K562 (cell line): ENCODE data around the gene B4GALNT4. TPM values are rescaled to one million over a fixed set of nuclear protein-coding genes. Genes with fewer than 3 reads are reported as not detected.

Source experiments
- ARNT ChIP-seq, 2 experiments: fragments of 450-650 bp; IDR thresholded peaks; 2 replicates each; pipeline ENCODE4 v1.6.1; 2016; ENCODE audit warnings: mild to moderate bottlenecking in 1 of 2
- ATF7 ChIP-seq: fragments of 450-650 bp; IDR thresholded peaks from 2 replicates; pipeline ENCODE4 v1.7.1; 2014; ENCODE audit warnings: mild to moderate bottlenecking, moderate library complexity
- NFE2 ChIP-seq: IDR thresholded peaks from 2 replicates; pipeline ENCODE4 v1.6.1; 2014; ENCODE audit warnings: antibody characterized with exemption, low read depth
- PURB ChIP-seq: sonication (generic); formaldehyde crosslinking; IDR thresholded peaks from 2 replicates; pipeline ENCODE4 v1.9.0; 2021; ENCODE audit warnings: low read depth, mild to moderate bottlenecking, missing genetic modification reagents
- THRAP3 ChIP-seq: fragments of 450-650 bp; IDR thresholded peaks from 2 replicates; pipeline ENCODE4 v1.6.1; 2016; ENCODE audit warnings: mild to moderate bottlenecking, inconsistent platforms, borderline replicate concordance
- ZFP1 ChIP-seq: fragments of 450-650 bp; formaldehyde crosslinking; IDR thresholded peaks from 2 replicates; pipeline ENCODE4 v1.4.0; 2020; ENCODE audit warnings: mild to moderate bottlenecking, mixed read lengths
- ZNF512 ChIP-seq: IDR thresholded peaks from 2 replicates; pipeline ENCODE4 v1.6.1; 2016; ENCODE audit warnings: missing genetic modification characterization, missing compliant biosample characterization
- ZNF644 ChIP-seq: fragments of 200-800 bp; sonication (Bioruptor generic); IDR thresholded peaks from 2 replicates; pipeline ENCODE4 v1.6.1; 2016; ENCODE audit warnings: low read depth, missing genetic modification characterization, missing compliant biosample characterization
- polyA plus RNA-seq, 8 experiments: library from polyadenylated mRNA; depleted of rRNA in 4 of 8; stranded (reverse) in 5 of 8; unstranded in 3 of 8; fragments of >200 nt; fragmentation: Nextera tagmentation in 2 of 8; fragmentation: Illumina TruSeq in 1 of 8; extraction: Ambion mirVana in 2 of 8; extraction: Trizol in 1 of 8; gene quantifications; 2 replicates each; pipeline versions ENCODE4 v1.2.1 to v1.2.3, GENCODE V29; 2011 to 2014; ENCODE audit warnings: inconsistent platforms in 1 of 8, missing spikeins in 1 of 8
- total RNA-seq, 7 experiments: library from RNA; depleted of rRNA in 6 of 7; stranded (reverse); fragments of >200 nt in 6 of 7; fragmentation: Illumina TruSeq in 2 of 7; extraction: Trizol in 2 of 7; gene quantifications; 2 replicates each; pipeline versions ENCODE4 v1.2.1 to v1.2.3, GENCODE V29; 2011 to 2021; ENCODE audit warnings: low replicate concordance in 1 of 7
- TF ChIP-seq, protein P1 (sequence below): fragments of 450-650 bp; IDR thresholded peaks from 2 replicates; pipeline ENCODE4 v1.6.1; 2016; ENCODE audit warnings: borderline replicate concordance
- TF ChIP-seq, protein P2 (sequence below): fragments of 450-650 bp; IDR thresholded peaks from 2 replicates; pipeline ENCODE4 v1.6.1; 2016; ENCODE audit warnings: mild to moderate bottlenecking, moderate library complexity

The B4GALNT4 gene
- total and polyA plus RNA-seq, 9 of the 15 experiments (the other 6 are each of a cell fraction or from before 2014, with no cell fraction given) = 0.20 to 37.1 (median 10.8) TPM; not detected in 1

DNA sequence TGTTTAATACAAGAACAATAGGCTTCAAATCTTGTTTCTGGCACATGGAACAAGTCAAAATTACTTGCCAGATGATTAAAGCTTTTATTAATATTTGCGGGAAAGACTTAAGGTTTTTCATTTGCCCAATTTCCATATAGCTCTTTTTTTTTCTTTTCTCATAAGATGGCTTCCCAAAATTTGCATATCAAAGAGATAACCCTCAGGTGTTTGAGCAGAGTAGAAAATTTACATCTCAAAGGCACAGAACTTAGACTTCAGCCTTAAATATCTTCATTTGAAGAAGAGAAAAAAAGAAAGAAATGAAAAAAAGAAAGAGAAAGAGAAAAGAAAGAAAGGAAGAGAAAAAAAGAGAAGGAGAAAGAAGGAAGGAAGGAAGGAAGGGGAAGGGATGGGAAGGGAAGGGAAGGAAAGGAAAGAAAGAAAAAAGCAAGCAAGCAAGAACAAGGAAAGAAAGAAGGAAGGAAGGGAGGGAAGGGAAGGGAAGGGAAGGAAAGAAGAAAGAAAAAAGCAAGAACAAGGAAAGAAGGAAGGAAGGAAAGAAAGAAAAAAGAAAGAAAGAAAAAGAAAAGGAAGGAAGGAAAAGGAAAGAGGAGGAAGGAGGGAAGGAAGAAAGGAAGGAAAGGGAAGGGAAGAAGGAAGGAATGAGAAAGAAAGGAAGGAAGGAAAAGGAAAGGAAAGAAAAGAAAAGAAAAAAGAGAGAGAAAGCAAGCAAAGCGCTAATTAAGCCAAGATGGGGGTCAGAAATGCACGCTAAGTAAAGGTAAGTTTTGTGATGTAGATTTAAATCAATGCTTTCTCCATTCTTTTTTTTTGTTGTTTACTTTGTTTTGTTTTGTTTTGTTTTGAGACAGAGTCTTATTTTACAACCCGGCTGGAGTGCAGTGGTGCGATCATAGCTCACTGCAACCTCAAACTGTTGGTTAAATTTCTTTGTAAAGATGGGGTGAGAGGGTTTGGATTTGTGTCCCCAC lies 28.5 kb upstream of the B4GALNT4 start (continued):
- TF ChIP-seq ATF7 = no peak
- peak; percentile 100 for TF ChIP-seq ZNF512
- TF ChIP-seq ZFP1 = no peak
- TF ChIP-seq THRAP3 = peak; percentile 88
- TF ChIP-seq ZNF644 = no peak
- TF ChIP-seq PURB (CRISPR knock-in tag) = no peak
- TF ChIP-seq, protein P1, sequence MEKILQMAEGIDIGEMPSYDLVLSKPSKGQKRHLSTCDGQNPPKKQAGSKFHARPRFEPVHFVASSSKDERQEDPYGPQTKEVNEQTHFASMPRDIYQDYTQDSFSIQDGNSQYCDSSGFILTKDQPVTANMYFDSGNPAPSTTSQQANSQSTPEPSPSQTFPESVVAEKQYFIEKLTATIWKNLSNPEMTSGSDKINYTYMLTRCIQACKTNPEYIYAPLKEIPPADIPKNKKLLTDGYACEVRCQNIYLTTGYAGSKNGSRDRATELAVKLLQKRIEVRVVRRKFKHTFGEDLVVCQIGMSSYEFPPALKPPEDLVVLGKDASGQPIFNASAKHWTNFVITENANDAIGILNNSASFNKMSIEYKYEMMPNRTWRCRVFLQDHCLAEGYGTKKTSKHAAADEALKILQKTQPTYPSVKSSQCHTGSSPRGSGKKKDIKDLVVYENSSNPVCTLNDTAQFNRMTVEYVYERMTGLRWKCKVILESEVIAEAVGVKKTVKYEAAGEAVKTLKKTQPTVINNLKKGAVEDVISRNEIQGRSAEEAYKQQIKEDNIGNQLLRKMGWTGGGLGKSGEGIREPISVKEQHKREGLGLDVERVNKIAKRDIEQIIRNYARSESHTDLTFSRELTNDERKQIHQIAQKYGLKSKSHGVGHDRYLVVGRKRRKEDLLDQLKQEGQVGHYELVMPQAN = peak; percentile 77
- TF ChIP-seq, protein P2, sequence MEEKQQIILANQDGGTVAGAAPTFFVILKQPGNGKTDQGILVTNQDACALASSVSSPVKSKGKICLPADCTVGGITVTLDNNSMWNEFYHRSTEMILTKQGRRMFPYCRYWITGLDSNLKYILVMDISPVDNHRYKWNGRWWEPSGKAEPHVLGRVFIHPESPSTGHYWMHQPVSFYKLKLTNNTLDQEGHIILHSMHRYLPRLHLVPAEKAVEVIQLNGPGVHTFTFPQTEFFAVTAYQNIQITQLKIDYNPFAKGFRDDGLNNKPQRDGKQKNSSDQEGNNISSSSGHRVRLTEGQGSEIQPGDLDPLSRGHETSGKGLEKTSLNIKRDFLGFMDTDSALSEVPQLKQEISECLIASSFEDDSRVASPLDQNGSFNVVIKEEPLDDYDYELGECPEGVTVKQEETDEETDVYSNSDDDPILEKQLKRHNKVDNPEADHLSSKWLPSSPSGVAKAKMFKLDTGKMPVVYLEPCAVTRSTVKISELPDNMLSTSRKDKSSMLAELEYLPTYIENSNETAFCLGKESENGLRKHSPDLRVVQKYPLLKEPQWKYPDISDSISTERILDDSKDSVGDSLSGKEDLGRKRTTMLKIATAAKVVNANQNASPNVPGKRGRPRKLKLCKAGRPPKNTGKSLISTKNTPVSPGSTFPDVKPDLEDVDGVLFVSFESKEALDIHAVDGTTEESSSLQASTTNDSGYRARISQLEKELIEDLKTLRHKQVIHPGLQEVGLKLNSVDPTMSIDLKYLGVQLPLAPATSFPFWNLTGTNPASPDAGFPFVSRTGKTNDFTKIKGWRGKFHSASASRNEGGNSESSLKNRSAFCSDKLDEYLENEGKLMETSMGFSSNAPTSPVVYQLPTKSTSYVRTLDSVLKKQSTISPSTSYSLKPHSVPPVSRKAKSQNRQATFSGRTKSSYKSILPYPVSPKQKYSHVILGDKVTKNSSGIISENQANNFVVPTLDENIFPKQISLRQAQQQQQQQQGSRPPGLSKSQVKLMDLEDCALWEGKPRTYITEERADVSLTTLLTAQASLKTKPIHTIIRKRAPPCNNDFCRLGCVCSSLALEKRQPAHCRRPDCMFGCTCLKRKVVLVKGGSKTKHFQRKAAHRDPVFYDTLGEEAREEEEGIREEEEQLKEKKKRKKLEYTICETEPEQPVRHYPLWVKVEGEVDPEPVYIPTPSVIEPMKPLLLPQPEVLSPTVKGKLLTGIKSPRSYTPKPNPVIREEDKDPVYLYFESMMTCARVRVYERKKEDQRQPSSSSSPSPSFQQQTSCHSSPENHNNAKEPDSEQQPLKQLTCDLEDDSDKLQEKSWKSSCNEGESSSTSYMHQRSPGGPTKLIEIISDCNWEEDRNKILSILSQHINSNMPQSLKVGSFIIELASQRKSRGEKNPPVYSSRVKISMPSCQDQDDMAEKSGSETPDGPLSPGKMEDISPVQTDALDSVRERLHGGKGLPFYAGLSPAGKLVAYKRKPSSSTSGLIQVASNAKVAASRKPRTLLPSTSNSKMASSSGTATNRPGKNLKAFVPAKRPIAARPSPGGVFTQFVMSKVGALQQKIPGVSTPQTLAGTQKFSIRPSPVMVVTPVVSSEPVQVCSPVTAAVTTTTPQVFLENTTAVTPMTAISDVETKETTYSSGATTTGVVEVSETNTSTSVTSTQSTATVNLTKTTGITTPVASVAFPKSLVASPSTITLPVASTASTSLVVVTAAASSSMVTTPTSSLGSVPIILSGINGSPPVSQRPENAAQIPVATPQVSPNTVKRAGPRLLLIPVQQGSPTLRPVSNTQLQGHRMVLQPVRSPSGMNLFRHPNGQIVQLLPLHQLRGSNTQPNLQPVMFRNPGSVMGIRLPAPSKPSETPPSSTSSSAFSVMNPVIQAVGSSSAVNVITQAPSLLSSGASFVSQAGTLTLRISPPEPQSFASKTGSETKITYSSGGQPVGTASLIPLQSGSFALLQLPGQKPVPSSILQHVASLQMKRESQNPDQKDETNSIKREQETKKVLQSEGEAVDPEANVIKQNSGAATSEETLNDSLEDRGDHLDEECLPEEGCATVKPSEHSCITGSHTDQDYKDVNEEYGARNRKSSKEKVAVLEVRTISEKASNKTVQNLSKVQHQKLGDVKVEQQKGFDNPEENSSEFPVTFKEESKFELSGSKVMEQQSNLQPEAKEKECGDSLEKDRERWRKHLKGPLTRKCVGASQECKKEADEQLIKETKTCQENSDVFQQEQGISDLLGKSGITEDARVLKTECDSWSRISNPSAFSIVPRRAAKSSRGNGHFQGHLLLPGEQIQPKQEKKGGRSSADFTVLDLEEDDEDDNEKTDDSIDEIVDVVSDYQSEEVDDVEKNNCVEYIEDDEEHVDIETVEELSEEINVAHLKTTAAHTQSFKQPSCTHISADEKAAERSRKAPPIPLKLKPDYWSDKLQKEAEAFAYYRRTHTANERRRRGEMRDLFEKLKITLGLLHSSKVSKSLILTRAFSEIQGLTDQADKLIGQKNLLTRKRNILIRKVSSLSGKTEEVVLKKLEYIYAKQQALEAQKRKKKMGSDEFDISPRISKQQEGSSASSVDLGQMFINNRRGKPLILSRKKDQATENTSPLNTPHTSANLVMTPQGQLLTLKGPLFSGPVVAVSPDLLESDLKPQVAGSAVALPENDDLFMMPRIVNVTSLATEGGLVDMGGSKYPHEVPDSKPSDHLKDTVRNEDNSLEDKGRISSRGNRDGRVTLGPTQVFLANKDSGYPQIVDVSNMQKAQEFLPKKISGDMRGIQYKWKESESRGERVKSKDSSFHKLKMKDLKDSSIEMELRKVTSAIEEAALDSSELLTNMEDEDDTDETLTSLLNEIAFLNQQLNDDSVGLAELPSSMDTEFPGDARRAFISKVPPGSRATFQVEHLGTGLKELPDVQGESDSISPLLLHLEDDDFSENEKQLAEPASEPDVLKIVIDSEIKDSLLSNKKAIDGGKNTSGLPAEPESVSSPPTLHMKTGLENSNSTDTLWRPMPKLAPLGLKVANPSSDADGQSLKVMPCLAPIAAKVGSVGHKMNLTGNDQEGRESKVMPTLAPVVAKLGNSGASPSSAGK = peak; percentile 11; the same call in 1 of the 2 replicates
- 0 out of 4 replicates have a peak, but pooled peaks of 1 of the 2 experiments have one; percentile 59 for TF ChIP-seq ARNT (IDR thresholded peaks at IDR 0.05)
- TF ChIP-seq NFE2 = no peak
